GM12873 (cell line): ENCODE results near the gene DUT.
A peak's percentile ranks its signal among the peaks of the same experiment; 100 is the strongest.

Experiments
- CTCF ChIP-seq: IDR thresholded peaks from 2 replicates; pipeline ENCODE4 v1.5.1; 2012; ENCODE audit warnings: low read depth, mild to moderate bottlenecking, moderate library complexity, low read length, control low read depth; ENCODE audit not compliant: insufficient read depth; ENCODE audit errors: missing control alignments

DUT gene

GRCh38 chr15:48330855-48331795 is at the start of gene DUT:
TSS of gene DUT (plus strand) at chr15:48331429. CDS start at chr15:48331516, 87 bp downstream.
- TF ChIP-seq CTCF, result no peak

GRCh38 chr15:48281674-48282073 is 49.6 kb upstream of the DUT start:
- TF ChIP-seq CTCF, result no peak

GRCh38 chr15:48282216-48282615 is 49.0 kb upstream of the DUT start:
- TF ChIP-seq CTCF, result no peak

GRCh38 chr15:48283396-48284145 is 47.7 kb upstream of the DUT start:
- TF ChIP-seq CTCF, result no peak

- TF ChIP-seq CTCF, result peak; percentile 67
These were observed 45.7 kb upstream of the DUT start for GRCh38 chr15:48285329-48286214.

GRCh38 chr15:48289628-48290027 is 41.6 kb upstream of the DUT start:
- TF ChIP-seq CTCF, result no peak

GRCh38 chr15:48292458-48292857 is 38.8 kb upstream of the DUT start:
- no peak for TF ChIP-seq CTCF
